ENCODE results near the gene SOX8.
"Not testable (repeated sequence)": the region's sequence is repeated elsewhere in the genome, so short reads cannot be mapped to it uniquely, and the experiment has no call there.

The SOX8 gene

GRCh38 chr16:946048-946395 is 35.5 kb upstream of the SOX8 start:
- no peak overlapping the region for H3K4me3 ChIP-seq (ENCODE audit: low read length)
- TF ChIP-seq CTCF (conservative IDR thresholded peaks at IDR 0.05; ENCODE audit: low read depth, low read length), result no peak
- no peak for DNase-seq (ENCODE audit: low read depth)

GRCh38 chr16:947255-947921 is 34.2 kb upstream of the SOX8 start:
- no peak for TF ChIP-seq CTCF (conservative IDR thresholded peaks at IDR 0.05; ENCODE audit: low read depth, low read length)
- DNase-seq (ENCODE audit: low read depth), result no peak
- no peak overlapping the region for H3K4me3 ChIP-seq (ENCODE audit: low read length)

- not testable (repeated sequence) for DNase-seq (ENCODE audit: low read depth); H3K4me3 ChIP-seq (ENCODE audit: low read length)
Measured at GRCh38 chr16:947922-948303, 33.7 kb upstream of the SOX8 start.

GRCh38 chr16:948767-949166 is 32.8 kb upstream of the SOX8 start:
- DNase-seq (ENCODE audit: low read depth); H3K4me3 ChIP-seq (ENCODE audit: low read length): not testable (repeated sequence)

- DNase-seq (ENCODE audit: low read depth); H3K4me3 ChIP-seq (ENCODE audit: low read length): not testable (repeated sequence)
Measured at GRCh38 chr16:950733-951573, 30.6 kb upstream of the SOX8 start.

- no peak overlapping the region for H3K4me3 ChIP-seq (ENCODE audit: low read length)
- peak; percentile 28 for DNase-seq (ENCODE audit: low read depth)
- TF ChIP-seq CTCF (conservative IDR thresholded peaks at IDR 0.05; ENCODE audit: low read depth, low read length), result no peak
Measured at GRCh38 chr16:951660-952301, 29.8 kb upstream of the SOX8 start.

GRCh38 chr16:952321-952720 is 29.2 kb upstream of the SOX8 start:
- no peak overlapping the region for H3K4me3 ChIP-seq (ENCODE audit: low read length)
- DNase-seq (ENCODE audit: low read depth), result no peak
- TF ChIP-seq CTCF (conservative IDR thresholded peaks at IDR 0.05; ENCODE audit: low read depth, low read length), result no peak

- not testable (repeated sequence) for DNase-seq (ENCODE audit: low read depth); H3K4me3 ChIP-seq (ENCODE audit: low read length)
Measured at GRCh38 chr16:953818-954217, 27.8 kb upstream of the SOX8 start.

- H3K4me3 ChIP-seq (ENCODE audit: low read length); DNase-seq (ENCODE audit: low read depth): not testable (repeated sequence)
Measured at GRCh38 chr16:955766-956165, 25.8 kb upstream of the SOX8 start.

Data from retinal pigment epithelial cell (primary cell).